Peyer's patch (tissue), 4 donors: Measurements from ENCODE around the gene CFAP77. TPM values are rescaled to one million over a fixed set of nuclear protein-coding genes. Genes with fewer than 3 reads are reported as not detected.

Source experiments
- DNase-seq, 3 donors: peaks; one replicate each; pipeline ENCODE4 v3.0.0-alpha.2; 2017 to 2019
- H3K27ac ChIP-seq, 4 donors: fragments of 200-600 bp; sonication (generic); one replicate each; pipeline ENCODE4 v1.5.1; 2016 to 2019
- H3K27me3 ChIP-seq, 2 donors: fragments of 200-600 bp; sonication (generic); one replicate each; pipeline ENCODE4 v1.5.1; 2019
- H3K36me3 ChIP-seq, 3 donors: fragments of 200-600 bp; sonication (generic); one replicate each; pipeline ENCODE4 v1.5.1; 2016 to 2019
- H3K4me1 ChIP-seq, 4 donors: fragments of 200-600 bp; sonication (generic); one replicate each; pipeline ENCODE4 v1.5.1; 2016 to 2019
- H3K4me3 ChIP-seq, 4 donors: fragments of 200-600 bp; sonication (generic); 1 replicate in 3 of 4; 2 replicates in 1 of 4; pipeline ENCODE4 v1.5.1; 2016 to 2019; ENCODE audit warnings: mild to moderate bottlenecking in 1 of 4
- H3K9me3 ChIP-seq, 4 donors: fragments of 200-600 bp; sonication (generic); one replicate each; pipeline ENCODE4 v1.5.1; 2016 to 2019; ENCODE audit warnings: mild to moderate bottlenecking in 1 of 4
- POLR2A ChIP-seq, 2 donors: fragments of 450-650 bp; IDR thresholded peaks; one replicate each; pipeline ENCODE4 v1.5.1; 2017; ENCODE audit warnings: antibody characterized with exemption in 2 of 2, mild to moderate bottlenecking in 2 of 2, moderate library complexity in 2 of 2
- total RNA-seq, 4 donors: library from RNA; depleted of rRNA; stranded (reverse); fragments of >200 nt; gene quantifications; one replicate each; pipeline ENCODE4 v1.1.0, GENCODE V29; 2016
- TF ChIP-seq, protein P1 (sequence below), 6 experiments: fragments of 450-650 bp in 4 of 6; fragments of 200-600 bp in 2 of 6; sonication (generic) in 1 of 6; IDR thresholded peaks; one replicate each; pipeline ENCODE4 v1.5.1; 2017 to 2019; ENCODE audit warnings: antibody characterized with exemption in 6 of 6, mild to moderate bottlenecking in 3 of 6, moderate library complexity in 1 of 6

CFAP77 gene
- total RNA-seq, 4 donors from 2014 or later, result not detected

DNA sequence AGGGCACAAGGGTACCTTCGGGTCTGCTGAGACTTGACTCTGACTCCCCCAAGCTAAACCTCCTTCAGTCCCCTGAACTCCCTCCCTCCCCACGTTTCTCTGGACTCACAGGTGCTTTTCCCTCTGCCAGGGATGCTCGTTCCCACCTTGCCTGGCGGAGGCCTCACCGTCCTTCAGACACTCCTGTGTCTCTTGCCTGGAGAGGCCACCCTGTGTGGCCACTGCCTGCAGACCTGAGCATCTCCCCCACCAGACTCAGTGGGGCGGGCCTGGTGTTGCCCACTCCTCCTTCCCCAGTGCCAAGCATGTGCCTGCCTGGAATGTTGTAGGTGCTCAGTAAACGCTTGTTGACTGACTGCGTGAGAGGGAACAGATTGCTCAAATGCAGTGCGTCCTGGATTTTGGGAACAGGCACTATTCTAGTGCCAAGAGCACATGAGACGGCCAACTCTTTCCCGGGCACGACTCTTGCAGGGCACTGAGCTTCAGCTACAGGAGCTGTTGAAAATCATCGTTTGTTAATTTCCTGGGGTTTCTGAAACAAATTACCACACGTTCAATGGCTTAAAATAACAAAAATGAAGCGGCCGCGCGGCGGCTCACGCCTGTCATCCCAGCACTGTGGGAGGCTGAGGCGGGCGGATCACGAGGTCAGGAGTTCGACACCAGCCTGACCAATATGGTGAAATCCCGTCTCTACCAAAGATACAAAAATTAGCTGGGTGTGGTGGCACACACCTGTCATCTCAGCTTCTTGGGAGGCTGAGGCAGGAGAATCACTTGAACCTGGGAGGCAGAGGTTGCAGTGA lies 101.4 kb downstream of the CFAP77 start:
- Histone ChIP-seq H3K4me3 (no peak overlapping the region), H3K36me3 (no peaks in the 10 kb centered on the region), H3K9me3 (no peaks in the 10 kb centered on the region), H3K27ac (no peak overlapping the region), H3K4me1 (no peaks in the 10 kb centered on the region), H3K27me3 (no peaks in the 10 kb centered on the region)
- DNase-seq, result no peak
- TF ChIP-seq, protein P1, sequence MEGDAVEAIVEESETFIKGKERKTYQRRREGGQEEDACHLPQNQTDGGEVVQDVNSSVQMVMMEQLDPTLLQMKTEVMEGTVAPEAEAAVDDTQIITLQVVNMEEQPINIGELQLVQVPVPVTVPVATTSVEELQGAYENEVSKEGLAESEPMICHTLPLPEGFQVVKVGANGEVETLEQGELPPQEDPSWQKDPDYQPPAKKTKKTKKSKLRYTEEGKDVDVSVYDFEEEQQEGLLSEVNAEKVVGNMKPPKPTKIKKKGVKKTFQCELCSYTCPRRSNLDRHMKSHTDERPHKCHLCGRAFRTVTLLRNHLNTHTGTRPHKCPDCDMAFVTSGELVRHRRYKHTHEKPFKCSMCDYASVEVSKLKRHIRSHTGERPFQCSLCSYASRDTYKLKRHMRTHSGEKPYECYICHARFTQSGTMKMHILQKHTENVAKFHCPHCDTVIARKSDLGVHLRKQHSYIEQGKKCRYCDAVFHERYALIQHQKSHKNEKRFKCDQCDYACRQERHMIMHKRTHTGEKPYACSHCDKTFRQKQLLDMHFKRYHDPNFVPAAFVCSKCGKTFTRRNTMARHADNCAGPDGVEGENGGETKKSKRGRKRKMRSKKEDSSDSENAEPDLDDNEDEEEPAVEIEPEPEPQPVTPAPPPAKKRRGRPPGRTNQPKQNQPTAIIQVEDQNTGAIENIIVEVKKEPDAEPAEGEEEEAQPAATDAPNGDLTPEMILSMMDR (IDR thresholded peaks at IDR 0.05), result no peak
- no peak for TF ChIP-seq POLR2A (IDR thresholded peaks at IDR 0.05)

DNA sequence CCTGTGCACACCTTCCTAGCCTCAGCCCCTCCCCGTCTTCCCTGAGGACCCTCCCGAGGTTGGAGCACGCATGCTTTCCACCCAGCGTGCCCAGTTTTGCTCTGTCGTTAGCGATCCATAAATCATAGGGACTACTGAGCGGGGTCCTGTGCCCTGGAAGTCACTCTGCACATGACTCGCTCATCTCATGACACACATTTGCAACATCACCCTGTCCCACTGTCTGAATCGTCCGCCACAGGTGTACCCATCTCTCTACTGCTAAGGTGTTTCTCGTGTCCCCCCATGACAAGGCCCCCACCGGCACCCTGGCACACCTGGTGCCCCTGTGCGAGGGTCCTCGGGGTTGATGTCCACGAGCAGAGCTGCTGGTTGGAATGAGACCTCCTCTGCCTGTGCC lies 103.4 kb downstream of the CFAP77 start:
- TF ChIP-seq, protein P1 (IDR thresholded peaks at IDR 0.05), result no peak
- TF ChIP-seq POLR2A (IDR thresholded peaks at IDR 0.05), result no peak
- H3K4me1 ChIP-seq, result no peaks in the 10 kb centered on the region
- H3K27ac ChIP-seq, result no peak overlapping the region
- no peaks in the 10 kb centered on the region for H3K27me3 ChIP-seq
- no peak for DNase-seq
- no peaks in the 10 kb centered on the region for H3K9me3 ChIP-seq
- H3K36me3 ChIP-seq, result no peaks in the 10 kb centered on the region
- H3K4me3 ChIP-seq, result no peak overlapping the region

DNA sequence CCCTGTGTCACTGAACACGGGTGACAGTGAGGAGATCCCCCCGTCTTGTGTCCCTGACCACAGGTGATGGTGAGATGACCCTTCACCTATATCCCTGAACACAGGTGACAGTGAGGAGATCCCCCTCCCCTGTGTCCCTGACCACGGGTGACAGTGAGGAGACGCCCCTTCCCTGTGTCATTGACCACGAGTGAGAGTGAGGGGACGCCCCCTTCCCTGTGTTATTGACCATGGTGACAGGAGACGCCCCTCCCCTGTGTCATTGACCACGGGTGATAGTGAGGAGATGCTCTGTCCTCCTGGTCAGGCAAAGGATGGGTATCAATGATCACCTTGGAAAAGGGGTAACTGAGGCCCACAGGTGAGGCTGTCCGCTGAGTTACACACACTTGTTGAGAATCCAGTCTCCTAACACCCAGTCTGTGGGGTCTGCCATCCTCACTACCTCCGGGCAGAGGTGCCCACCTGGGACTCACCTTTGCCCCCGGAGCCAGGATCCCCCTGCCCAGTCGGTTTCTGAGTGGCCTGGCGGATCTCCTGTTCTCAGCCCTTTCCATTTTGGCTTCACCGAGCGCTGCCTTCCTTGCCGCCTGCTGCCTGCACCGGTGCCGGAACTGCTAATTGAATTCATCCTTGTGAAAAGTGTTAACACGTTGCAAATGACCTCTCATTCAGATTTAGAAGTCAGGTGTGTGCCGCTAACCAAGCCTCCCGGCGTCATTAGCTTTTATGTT lies 104.2 kb downstream of the CFAP77 start:
- no peak overlapping the region for H3K4me3 ChIP-seq
- H3K36me3 ChIP-seq, result no peaks in the 10 kb centered on the region
- H3K4me1 ChIP-seq, result no peaks in the 10 kb centered on the region
- TF ChIP-seq, protein P1 (IDR thresholded peaks at IDR 0.05), result no peak
- no peak for TF ChIP-seq POLR2A (IDR thresholded peaks at IDR 0.05)
- H3K27me3 ChIP-seq, result no peaks in the 10 kb centered on the region
- no peak for DNase-seq
- H3K9me3 ChIP-seq, result no peaks in the 10 kb centered on the region
- H3K27ac ChIP-seq, result no peak overlapping the region

DNA sequence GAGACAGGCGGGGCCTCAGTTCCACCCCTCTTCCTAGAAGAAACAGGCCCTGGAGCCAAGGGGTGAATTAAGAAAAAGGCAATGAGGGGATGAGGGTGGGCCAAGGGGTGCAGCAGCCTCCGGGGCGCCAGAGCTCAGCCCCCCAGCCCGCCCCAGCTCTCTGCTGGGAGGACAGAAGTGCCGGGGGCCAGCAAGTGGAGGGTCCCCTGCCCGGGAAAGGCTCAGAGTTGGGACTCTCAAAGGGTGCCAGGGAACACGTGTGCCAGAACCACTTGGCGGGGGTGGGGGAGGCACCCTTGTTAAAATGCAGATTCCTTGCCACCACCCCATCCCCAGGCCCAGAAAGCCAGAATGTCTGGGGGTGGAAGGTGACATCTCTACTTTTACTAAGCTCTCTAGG lies 104.8 kb downstream of the CFAP77 start:
- Histone ChIP-seq H3K27ac (no peak overlapping the region), H3K4me1 (no peaks in the 10 kb centered on the region), H3K9me3 (no peaks in the 10 kb centered on the region), H3K27me3 (no peaks in the 10 kb centered on the region), H3K4me3 (no peak overlapping the region), H3K36me3 (no peaks in the 10 kb centered on the region)
- TF ChIP-seq, protein P1 (IDR thresholded peaks at IDR 0.05), result no peak
- TF ChIP-seq POLR2A (IDR thresholded peaks at IDR 0.05), result no peak
- no peak for DNase-seq

DNA sequence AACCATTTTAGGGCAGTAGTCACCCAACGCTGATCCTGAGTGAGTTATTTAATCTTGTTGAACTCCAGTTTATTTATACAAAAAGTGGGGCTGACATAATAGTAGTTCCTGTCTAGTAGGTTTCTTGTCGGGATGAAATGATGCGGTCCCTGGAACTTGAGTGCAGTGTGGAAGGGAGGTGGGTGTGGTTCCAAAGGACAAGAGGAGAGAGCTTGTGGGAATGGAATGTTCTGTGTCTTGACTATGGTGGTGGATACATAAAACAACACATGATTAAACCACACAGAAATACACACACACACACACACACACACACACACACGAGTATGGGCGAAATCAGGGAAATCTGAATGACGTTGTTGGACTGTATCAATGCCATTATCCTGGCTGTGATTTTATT lies 106.3 kb downstream of the CFAP77 start:
- Histone ChIP-seq H3K4me1 (no peaks in the 10 kb centered on the region), H3K27me3 (no peaks in the 10 kb centered on the region), H3K27ac (no peak overlapping the region), H3K4me3 (no peak overlapping the region), H3K36me3 (no peaks in the 10 kb centered on the region), H3K9me3 (no peaks in the 10 kb centered on the region)
- TF ChIP-seq, protein P1 (IDR thresholded peaks at IDR 0.05), result no peak
- no peak for TF ChIP-seq POLR2A (IDR thresholded peaks at IDR 0.05)
- no peak for DNase-seq
